KOPT-K1 (cell line): ENCODE results near the gene GPSM3.
"Not testable (repeated sequence)": the region's sequence is repeated elsewhere in the genome, so short reads cannot be mapped to it uniquely, and the experiment has no call there.

Experiments
- H3K27ac ChIP-seq: fragments of 200-600 bp; sonication (generic); 2 replicates; pipeline ENCODE4 v1.5.1; 2016; ENCODE audit warnings: antibody characterized with exemption, mild to moderate bottlenecking, low read depth, low read length; ENCODE audit not compliant: poor library complexity, severe bottlenecking
- H3K36me3 ChIP-seq: fragments of 200-600 bp; sonication (generic); 2 replicates; pipeline ENCODE4 v1.5.1; 2017; ENCODE audit warnings: antibody characterized with exemption, mild to moderate bottlenecking, low read length, moderate library complexity; ENCODE audit not compliant: insufficient read depth
- H3K9me3 ChIP-seq: fragments of 200-600 bp; sonication (generic); 2 replicates; pipeline ENCODE4 v1.5.1; 2017; ENCODE audit warnings: antibody characterized with exemption, low read length, mild to moderate bottlenecking; ENCODE audit not compliant: insufficient read depth, poor library complexity, severe bottlenecking

Gene GPSM3

GRCh38 chr6:32146287-32146686 lies 46.2 kb downstream of the GPSM3 start:
- no peaks in the 10 kb centered on the region for H3K9me3 ChIP-seq
- no peak overlapping the region for H3K27ac ChIP-seq
- H3K36me3 ChIP-seq = no peaks in the 10 kb centered on the region

- H3K27ac ChIP-seq, H3K9me3 ChIP-seq: not testable (repeated sequence)
Observed at GRCh38 chr6:32144238-32144637, 48.2 kb downstream of the GPSM3 start.

More at GRCh38 chr6:32144238-32144637, 48.2 kb downstream of the GPSM3 start:
- not testable (repeated sequence) for H3K36me3 ChIP-seq
